B cell (primary cell): Measurements from ENCODE around the gene SEL1L. TPM values are rescaled to one million over a fixed set of nuclear protein-coding genes. Genes with fewer than 3 reads are reported as not detected.

ENCODE experiments used
- ATAC-seq: fragments of 200-7000 bp; cut with Tn5 transposase; one replicate; pipeline ENCODE4 v1.10.0; 2021; ENCODE audit warnings: low read depth, mild to moderate bottlenecking, moderate number of reproducible peaks, moderate library complexity
- CTCF ChIA-PET: fragments of 350-600 bp; sonication (Branson Sonifier 250); formaldehyde crosslinking; loops from one replicate; lab custom pipeline; 2021; ENCODE audit warnings: antibody characterized with exemption, inconsistent platforms; lab: Charles Lee
- POLR2A ChIA-PET: fragments of 350-600 bp; sonication (Branson Sonifier 250); formaldehyde crosslinking; loops from one replicate; lab custom pipeline; 2021; ENCODE audit warnings: antibody characterized with exemption; lab: Charles Lee
- DNase-seq: peaks from one replicate; pipeline ENCODE4 v3.0.0; 2013
- H2AFZ ChIP-seq: 2 replicates; pipeline ENCODE4 v1.6.1; 2012; ENCODE audit warnings: mild to moderate bottlenecking, low read depth, low read length; ENCODE audit not compliant: insufficient read depth, poor library complexity, severe bottlenecking
- H3K27ac ChIP-seq, 2 donors: 1 replicate in 1 of 2; 2 replicates in 1 of 2; pipeline ENCODE4 v1.5.1; 2012 to 2013; ENCODE audit warnings: low read length in 2 of 2, mild to moderate bottlenecking in 2 of 2, moderate library complexity in 1 of 2
- H3K27me3 ChIP-seq, 4 experiments: fragments of 200-600 bp in 1 of 4; sonication (generic) in 1 of 4; replicated peaks in 1 of 4; 1 replicate in 2 of 4; 2 replicates in 2 of 4; pipeline versions ENCODE4 v1.6.1 to v1.7.0; 2013 to 2016; ENCODE audit warnings: low read length in 3 of 4, mild to moderate bottlenecking in 2 of 4, mixed read lengths in 1 of 4, moderate library complexity in 1 of 4; ENCODE audit not compliant: insufficient read depth in 4 of 4, control insufficient read depth in 3 of 4; ENCODE audit errors: control extremely low read depth in 1 of 4
- H3K36me3 ChIP-seq, 2 experiments: replicated peaks in 1 of 2; 1 replicate in 1 of 2; 2 replicates in 1 of 2; pipeline versions ENCODE4 v1.6.1 to v1.7.1; 2013; ENCODE audit warnings: low read length in 1 of 2; ENCODE audit not compliant: insufficient read depth in 2 of 2, control insufficient read depth in 1 of 2; ENCODE audit errors: control extremely low read depth in 1 of 2, extremely low read depth in 1 of 2
- H3K4me1 ChIP-seq, 2 donors: fragments of 200-600 bp in 1 of 2; sonication (generic) in 1 of 2; 1 replicate in 1 of 2; 2 replicates in 1 of 2; pipeline versions ENCODE4 v1.5.1 to v1.6.1; 2013 to 2017; ENCODE audit warnings: low read length in 2 of 2; ENCODE audit not compliant: control insufficient read depth in 2 of 2, insufficient read depth in 2 of 2
- H3K4me2 ChIP-seq: replicated peaks from 2 replicates; pipeline ENCODE3; 2012; ENCODE audit warnings: mild to moderate bottlenecking, low read depth, low read length; ENCODE audit not compliant: poor library complexity, severe bottlenecking
- H3K4me3 ChIP-seq, 5 experiments: fragments of 200-600 bp in 1 of 5; sonication (generic) in 1 of 5; 1 replicate in 3 of 5; 2 replicates in 2 of 5; pipeline versions ENCODE4 v1.5.1 to v1.7.0; 2011 to 2016; ENCODE audit warnings: low read length in 4 of 5, mild to moderate bottlenecking in 4 of 5, low read depth in 2 of 5, control low read depth in 1 of 5, moderate library complexity in 1 of 5; ENCODE audit not compliant: insufficient read depth in 1 of 5; ENCODE audit errors: control extremely low read depth in 1 of 5, extremely low read depth in 1 of 5
- H3K79me2 ChIP-seq: fragments of 200-600 bp; sonication (generic); one replicate; pipeline ENCODE4 v1.6.0; 2016; ENCODE audit warnings: low read length; ENCODE audit not compliant: control insufficient read depth, insufficient read depth
- H3K9ac ChIP-seq: fragments of 200-600 bp; sonication (generic); 2 replicates; pipeline ENCODE4 v1.6.1; 2017; ENCODE audit warnings: mild to moderate bottlenecking, low read length, moderate library complexity
- H3K9me3 ChIP-seq, 3 donors: one replicate each; pipeline versions ENCODE4 v1.6.1 to v1.7.1; 2013; ENCODE audit warnings: low read length in 2 of 3; ENCODE audit not compliant: control insufficient read depth in 2 of 3, insufficient read depth in 1 of 3; ENCODE audit errors: control extremely low read depth in 1 of 3
- H4K20me1 ChIP-seq: 2 replicates; pipeline ENCODE4 v1.6.0; 2012; ENCODE audit warnings: mild to moderate bottlenecking, low read length; ENCODE audit not compliant: insufficient read depth, control insufficient read depth, poor library complexity, severe bottlenecking
- H3K27ac Mint-ChIP-seq: one replicate; pipeline ENCODE4 v1.8.0; 2021; ENCODE audit warnings: mixed read lengths
- H3K27me3 Mint-ChIP-seq: one replicate; pipeline ENCODE4 v1.8.0; 2021; ENCODE audit warnings: mixed read lengths
- H3K4me1 Mint-ChIP-seq: one replicate; pipeline ENCODE4 v1.8.0; 2021; ENCODE audit warnings: mixed read lengths
- H3K4me3 Mint-ChIP-seq: one replicate; pipeline ENCODE4 v1.8.0; 2021; ENCODE audit warnings: mixed read lengths
- H3K9me3 Mint-ChIP-seq: one replicate; pipeline ENCODE4 v1.8.0; 2022; ENCODE audit warnings: mixed read lengths; ENCODE audit not compliant: insufficient read depth
- CTCF ChIP-seq: fragments of 200-600 bp; IDR thresholded peaks from one replicate; pipeline ENCODE4 v1.8.0; 2022; ENCODE audit warnings: antibody characterized with exemption, mild to moderate bottlenecking
- EZH2 ChIP-seq: IDR thresholded peaks from 2 replicates; pipeline ENCODE4 v1.6.1; 2012; ENCODE audit warnings: borderline replicate concordance, low read depth, mild to moderate bottlenecking, moderate library complexity, low read length; ENCODE audit not compliant: insufficient read depth, poor library complexity, severe bottlenecking
- WGBS: methylation state at CpG from one replicate; pipeline ENCODE4 v1.1.5; 2013; ENCODE audit warnings: missing lambda C conversion rate; ENCODE audit not compliant: insufficient coverage; 5-methylcytosine and 5-hydroxymethylcytosine counted together
- intact Hi-C: fragments of 100-400 bp; cut with micrococcal nuclease; formaldehyde crosslinking; loops from one replicate; pipeline ENCODE4 v1.10.0; 2022
- polyA plus RNA-seq: library from polyadenylated mRNA; depleted of rRNA; stranded (reverse); fragments of >200 nt; gene quantifications from 2 replicates; pipeline ENCODE4 v1.2.3, GENCODE V29; 2012
- total RNA-seq, 2 donors: library from RNA; stranded (reverse); fragments of 120-200 nt in 1 of 2; gene quantifications; 1 replicate in 1 of 2; 2 replicates in 1 of 2; pipeline versions ENCODE4 v1.2.3 to v1.2.4, GENCODE V29; 2013 to 2022

The SEL1L gene
- total and polyA plus RNA-seq, 2 donors (not counting 1 experiment from before 2014, with no cell fraction given): 7.3 to 50.0 TPM

- Mint-ChIP-seq H3K4me3 (no peak overlapping the region), H3K4me1 (no peaks in the 10 kb centered on the region), H3K9me3 (no peaks in the 10 kb centered on the region), H3K27me3 (no peaks in the 10 kb centered on the region), H3K27ac (no peak overlapping the region)
- Histone ChIP-seq H3K9ac (no peak overlapping the region), H3K4me2 (no peak overlapping the region), H3K4me3 (no peak overlapping the region), H4K20me1 (no peaks in the 10 kb centered on the region), H3K79me2 (no peaks in the 10 kb centered on the region), H3K27me3 (no peaks in the 10 kb centered on the region), H3K4me1 (no peaks in the 10 kb centered on the region), H3K9me3 (no peaks in the 10 kb centered on the region), H3K36me3 (peaks cover 19 to 62% of the 10 kb centered on the region in 2 experiments), H2AFZ (no peak overlapping the region), H3K27ac (no peak overlapping the region)
- ATAC-seq (no peak), DNase-seq (no peak)
- TF ChIP-seq CTCF (no peak), EZH2 (no peak)
- 100% methylated on average over 2 of the region's 5 CpGs for WGBS
- intact Hi-C loops: no loop called here
- ChIA-PET POLR2A (no interaction called here), CTCF (interaction anchor here (1.2 kb wide), 1 partner anchor 17 kb away, joined by 3 read pairs; no protein-coding TSS in a partner anchor)
Measured at GRCh38 chr14:81480741-81481140, 52.9 kb downstream of the SEL1L start.

GRCh38 chr14:81478446-81478845 lies 55.2 kb downstream of the SEL1L start:
- H3K36me3 ChIP-seq: peaks cover 13 to 50% of the 10 kb centered on the region in 2 experiments
- no peaks in the 10 kb centered on the region for H3K79me2 ChIP-seq
- H3K27ac ChIP-seq: no peak overlapping the region
- H3K9me3 ChIP-seq: no peaks in the 10 kb centered on the region
- H3K4me3 ChIP-seq: no peak overlapping the region
- DNase-seq: no peak
- H3K4me2 ChIP-seq: no peak overlapping the region
- H3K27me3 ChIP-seq: no peaks in the 10 kb centered on the region
- CTCF ChIA-PET: interaction anchor here (1.2 kb wide), 1 partner anchor 14 kb away, joined by 3 read pairs; no protein-coding TSS in a partner anchor
- WGBS: 84% methylated on average over 3 of the region's 3 CpGs
- H3K27me3 Mint-ChIP-seq: no peaks in the 10 kb centered on the region
- H3K27ac Mint-ChIP-seq: no peak overlapping the region
- no peak for ATAC-seq
- no peak for TF ChIP-seq CTCF
- TF ChIP-seq EZH2: no peak
- POLR2A ChIA-PET: no interaction called here
- peaks cover 5 to 8% of the 10 kb centered on the region in 2 donors for H3K4me1 ChIP-seq
- no peak overlapping the region for H3K9ac ChIP-seq
- H4K20me1 ChIP-seq: no peaks in the 10 kb centered on the region
- no peak overlapping the region for H3K4me3 Mint-ChIP-seq
- intact Hi-C loops: no loop called here
- no peaks in the 10 kb centered on the region for H3K9me3 Mint-ChIP-seq
- no peak overlapping the region for H2AFZ ChIP-seq
- peaks cover 19% of the 10 kb centered on the region for H3K4me1 Mint-ChIP-seq
